ENCODE results near the gene NELFA. TPM values are rescaled to one million over a fixed set of nuclear protein-coding genes. Genes with fewer than 3 reads are reported as not detected.

Gene NELFA
- total and polyA plus RNA-seq, 8 donors = 13.6 to 30.9 (median 19.1) TPM

- no peak overlapping the region for H3K27ac ChIP-seq
- TF ChIP-seq CTCF (IDR thresholded peaks at IDR 0.05) = no peak
- peaks cover 0 to 1% (median 0%) of the 10 kb centered on the region in 3 donors for H3K4me1 ChIP-seq
- ATAC-seq (no peak), FAIRE-seq (no peak), DNase-seq (no peak)
- intact Hi-C loops (cut with DNase I) = no loop called here
- 77 to 87% methylated on average over 23 to 28 of the region's 28 CpGs for WGBS, 2 donors
- H3K4me3 ChIP-seq = no peak overlapping the region
- H3K27me3 ChIP-seq = no peaks in the 10 kb centered on the region
- H3K36me3 ChIP-seq = no peaks in the 10 kb centered on the region
- H3K9me3 ChIP-seq = no peaks in the 10 kb centered on the region
These were observed 37.5 kb upstream of the NELFA start for GRCh38 chr4:2046031-2046961.

DNA sequence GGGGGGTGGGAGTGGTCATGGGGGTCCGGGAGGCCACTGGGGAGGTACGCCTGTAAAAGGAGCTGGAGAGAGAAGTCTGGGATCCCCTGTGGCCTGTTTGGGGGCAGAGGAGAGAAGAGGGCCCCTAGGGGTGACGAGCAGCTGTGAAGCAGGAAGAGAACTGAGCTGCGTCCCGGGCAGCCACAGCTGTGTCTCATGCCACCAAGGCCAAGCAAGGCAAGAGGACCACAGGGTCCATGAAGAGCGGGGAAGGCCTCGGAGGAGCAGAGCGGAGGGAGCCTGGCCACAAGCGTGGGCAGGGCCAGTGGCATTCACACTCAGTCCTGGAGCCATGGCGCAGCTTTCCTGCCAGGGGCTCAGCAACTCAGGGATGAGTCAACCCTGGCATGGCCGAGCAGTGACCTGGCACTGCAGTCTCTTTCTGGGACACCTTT is 36.8 kb upstream of the NELFA start:
- DNase-seq (peak in 1 of 6 donors; percentile 62), ATAC-seq (no peak), FAIRE-seq (no peak)
- Histone ChIP-seq H3K4me1 (peaks cover 0 to 5% (median 0%) of the 10 kb centered on the region in 3 donors), H3K4me3 (no peak overlapping the region), H3K27ac (no peak overlapping the region), H3K36me3 (no peaks in the 10 kb centered on the region), H3K27me3 (no peaks in the 10 kb centered on the region), H3K9me3 (no peaks in the 10 kb centered on the region)
- intact Hi-C loops (cut with DNase I) = no loop called here
- TF ChIP-seq CTCF (IDR thresholded peaks at IDR 0.05) = no peak
- WGBS, 2 donors = 87 to 90% methylated on average over 11 of the region's 11 CpGs

GRCh38 chr4:2044542-2045517 is 36.1 kb upstream of the NELFA start:
- ATAC-seq (no peak), DNase-seq (peak in 1 of 6 donors; percentile 69)

GRCh38 chr4:2044119-2044485 is 35.3 kb upstream of the NELFA start:
- H3K9me3 ChIP-seq = no peaks in the 10 kb centered on the region
- intact Hi-C loops (cut with DNase I) = no loop called here
- H3K27me3 ChIP-seq = no peaks in the 10 kb centered on the region
- no peak for TF ChIP-seq CTCF (IDR thresholded peaks at IDR 0.05)
- peaks cover 0 to 5% (median 0%) of the 10 kb centered on the region in 3 donors for H3K4me1 ChIP-seq
- whole genome bisulfite sequencing, 2 donors = 55 to 73% methylated on average over 6 of the region's 6 CpGs
- H3K36me3 ChIP-seq = no peaks in the 10 kb centered on the region
- no peak for FAIRE-seq
- peak in 1 of 6 donors; percentile 66 for DNase-seq
- H3K27ac ChIP-seq = no peak overlapping the region
- H3K4me3 ChIP-seq = no peak overlapping the region
- no peak for ATAC-seq

More at GRCh38 chr4:2044542-2045517, 36.1 kb upstream of the NELFA start:
- 86 to 91% methylated on average over 18 of the region's 18 CpGs for WGBS, 2 donors
- intact Hi-C loops (cut with DNase I) = no loop called here
- Histone ChIP-seq H3K36me3 (no peaks in the 10 kb centered on the region), H3K27me3 (no peaks in the 10 kb centered on the region), H3K27ac (no peak overlapping the region), H3K4me1 (peaks cover 0 to 5% (median 0%) of the 10 kb centered on the region in 3 donors), H3K9me3 (no peaks in the 10 kb centered on the region), H3K4me3 (no peak overlapping the region)
- no peak for FAIRE-seq
- TF ChIP-seq CTCF (IDR thresholded peaks at IDR 0.05) = no peak
